AG09319 (cell line): ENCODE data around the gene TBC1D16.

Source experiments
- DNase-seq: peaks from one replicate; pipeline ENCODE4 v3.0.0-alpha.2; 2010; ENCODE audit warnings: low read depth; ENCODE audit errors: extremely low read depth
- CTCF ChIP-seq: IDR thresholded peaks from 2 replicates; pipeline ENCODE4 v1.5.1; 2011; ENCODE audit warnings: low read depth, mild to moderate bottlenecking, inconsistent platforms, low read length, moderate library complexity

The TBC1D16 gene

DNA sequence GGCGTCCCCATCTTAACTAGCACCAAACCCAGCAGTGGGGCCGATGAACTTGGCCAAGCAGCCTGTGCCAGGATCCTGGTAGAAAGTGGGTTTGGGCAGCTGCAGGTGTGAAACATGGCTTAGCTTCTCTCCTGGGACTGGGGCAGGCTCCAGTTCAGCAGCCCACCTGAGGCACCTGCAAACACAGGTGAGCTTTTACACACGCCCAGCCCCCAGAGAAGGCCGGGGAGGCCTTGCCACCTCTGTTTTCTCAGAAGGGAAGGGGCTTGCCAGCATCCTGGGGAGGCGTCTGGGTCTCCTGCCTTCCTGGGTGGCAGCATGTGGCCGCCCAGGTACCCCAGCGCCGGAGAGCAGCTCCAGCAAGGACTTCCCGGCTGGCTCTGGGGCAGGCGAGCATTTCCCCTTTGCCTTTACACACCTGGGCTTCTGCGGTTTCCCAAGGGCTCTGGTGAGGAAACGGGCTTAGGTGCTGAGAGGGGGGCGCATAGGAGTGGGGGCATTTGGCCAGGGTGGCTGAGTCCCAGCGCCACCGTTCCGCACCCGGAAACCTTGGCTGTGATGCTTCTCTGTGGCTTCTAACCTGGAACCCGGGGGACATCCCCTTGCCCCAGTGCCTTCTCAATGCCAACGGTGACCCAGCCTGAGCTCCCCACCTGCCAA lies 114.8 kb downstream of the TBC1D16 start:
- no peak for TF ChIP-seq CTCF
- no peak for DNase-seq

- TF ChIP-seq CTCF: no peak
- no peak for DNase-seq
Measured at GRCh38 chr17:79919862-79920720, 115.6 kb downstream of the TBC1D16 start.

DNA sequence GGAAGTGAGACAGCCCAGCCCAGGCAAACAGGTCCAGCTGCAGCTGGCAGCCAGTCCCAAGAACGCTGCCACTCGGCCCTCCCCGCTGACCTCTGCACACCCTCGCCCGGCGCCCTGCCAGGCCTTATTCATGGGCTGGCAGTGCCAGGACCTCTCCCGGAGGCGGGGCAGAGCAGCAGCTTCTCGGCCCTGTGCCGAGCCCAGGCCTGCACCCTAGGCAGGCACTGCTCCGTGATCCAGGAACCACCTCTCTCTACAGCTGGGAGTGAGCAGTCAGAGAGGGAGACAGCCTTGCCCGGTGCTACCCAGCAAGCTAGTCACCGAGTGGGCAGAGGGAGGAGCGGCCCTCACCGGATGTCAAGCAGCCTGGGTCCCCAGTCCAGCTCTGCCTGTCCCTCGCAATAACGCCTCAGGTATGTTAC lies 116.5 kb downstream of the TBC1D16 start:
- no peak for TF ChIP-seq CTCF
- DNase-seq: peak; percentile 7

- no peak for DNase-seq
- TF ChIP-seq CTCF: no peak
Measured at GRCh38 chr17:79918581-79919163, 117.0 kb downstream of the TBC1D16 start.

- DNase-seq: no peak
- no peak for TF ChIP-seq CTCF
Measured at GRCh38 chr17:79917902-79918484, 117.7 kb downstream of the TBC1D16 start.

GRCh38 chr17:79916991-79917901 lies 118.4 kb downstream of the TBC1D16 start:
- no peak for DNase-seq
- no peak for TF ChIP-seq CTCF
